Body of pancreas (tissue), 4 donors: ENCODE measurements around the gene ERI2.

Experiments used
- CTCF ChIP-seq, 7 experiments: fragments of 450-650 bp in 4 of 7; fragments of 200-600 bp in 3 of 7; sonication (generic) in 3 of 7; IDR thresholded peaks; one replicate each; pipeline ENCODE4 v1.5.1; 2016 to 2019; ENCODE audit warnings: antibody characterized with exemption in 7 of 7
- POLR2A ChIP-seq, 3 donors: fragments of 450-650 bp; IDR thresholded peaks; one replicate each; pipeline ENCODE4 v1.6.1; 2016; ENCODE audit warnings: antibody characterized with exemption in 3 of 3, mild to moderate bottlenecking in 2 of 3

- TF ChIP-seq CTCF (IDR thresholded peaks at IDR 0.05) (no peak), POLR2A (IDR thresholded peaks at IDR 0.05) (peak in 2 of 3 donors; percentile 61 to 68)
Observed at GRCh38 chr16:20763461-20764232, 42.6 kb downstream of the ERI2 start, which contains the start of gene ACSM3.
